HepG2 (cell line): ENCODE data around the gene PPP1R15A. TPM values are rescaled to one million over a fixed set of nuclear protein-coding genes. Genes with fewer than 3 reads are reported as not detected.

Experiments used
- ADNP ChIP-seq: sonication (generic); formaldehyde crosslinking; IDR thresholded peaks from 2 replicates; pipeline ENCODE4 v1.4.0; 2020; ENCODE audit warnings: missing genetic modification reagents
- CREM ChIP-seq, 2 experiments: sonication (generic) in 1 of 2; formaldehyde crosslinking in 1 of 2; IDR thresholded peaks; 2 replicates each; pipeline versions ENCODE4 v1.4.0 to v1.6.1; 2016 to 2020; ENCODE audit warnings: antibody characterized with exemption in 1 of 2, mild to moderate bottlenecking in 1 of 2, missing genetic modification reagents in 1 of 2
- KLF16 ChIP-seq, 2 experiments: sonication (generic) in 1 of 2; formaldehyde crosslinking in 1 of 2; IDR thresholded peaks; 2 replicates each; pipeline versions ENCODE4 v1.6.1 to v1.8.0; 2016 to 2023; ENCODE audit warnings: missing genetic modification reagents in 2 of 2, missing compliant biosample characterization in 1 of 2
- MIER2 ChIP-seq: IDR thresholded peaks from 2 replicates; pipeline ENCODE4 v1.6.1; 2016; ENCODE audit warnings: missing biosample characterization, missing genetic modification reagents
- REL ChIP-seq: sonication (generic); formaldehyde crosslinking; conservative IDR thresholded peaks from 2 replicates; pipeline ENCODE4 v1.8.0; 2022; ENCODE audit warnings: mild to moderate bottlenecking, missing genetic modification reagents, moderate library complexity
- SOX13 ChIP-seq, 3 experiments: fragments of 450-650 bp in 1 of 3; sonication (generic) in 1 of 3; formaldehyde crosslinking in 1 of 3; IDR thresholded peaks in 2 of 3; conservative IDR thresholded peaks in 1 of 3; 2 replicates each; pipeline versions ENCODE4 v1.5.0 to v1.6.1; 2016 to 2020; ENCODE audit warnings: antibody characterized with exemption in 1 of 3, mild to moderate bottlenecking in 1 of 3, missing compliant biosample characterization in 1 of 3, missing genetic modification reagents in 1 of 3, moderate library complexity in 1 of 3
- ZC3H13 ChIP-seq: sonication (generic); formaldehyde crosslinking; IDR thresholded peaks from 2 replicates; pipeline ENCODE4 v1.8.1; 2023; ENCODE audit warnings: mild to moderate bottlenecking, missing genetic modification reagents, moderate library complexity
- ZIK1 ChIP-seq: sonication (generic); formaldehyde crosslinking; IDR thresholded peaks from 2 replicates; pipeline ENCODE4 v1.5.0; 2020; ENCODE audit warnings: mild to moderate bottlenecking, low read depth, missing genetic modification reagents, borderline replicate concordance
- ZNF124 ChIP-seq: sonication (generic); formaldehyde crosslinking; IDR thresholded peaks from 2 replicates; pipeline ENCODE4 v1.4.0; 2020; ENCODE audit warnings: missing genetic modification reagents
- ZNF33A ChIP-seq: sonication (generic); formaldehyde crosslinking; IDR thresholded peaks from 2 replicates; pipeline ENCODE4 v1.5.1; 2020; ENCODE audit warnings: missing genetic modification reagents, mild to moderate bottlenecking, moderate library complexity, borderline replicate concordance
- ZNF7 ChIP-seq: IDR thresholded peaks from 2 replicates; pipeline ENCODE4 v1.6.1; 2016; ENCODE audit warnings: missing biosample characterization, missing genetic modification reagents
- polyA plus RNA-seq, 8 experiments: library from polyadenylated mRNA; depleted of rRNA in 3 of 8; stranded (reverse) in 7 of 8; unstranded in 1 of 8; fragments of >200 nt; fragmentation: Illumina TruSeq in 4 of 8; extraction: Trizol in 4 of 8; gene quantifications; 2 replicates each; pipeline versions ENCODE4 v1.2.1 to v1.2.3, GENCODE V29; 2011 to 2016; ENCODE audit warnings: low read depth in 4 of 8, missing spikeins in 1 of 8, mixed read lengths in 1 of 8; ENCODE audit not compliant: insufficient read depth in 1 of 8
- total RNA-seq, 5 experiments: library from RNA; depleted of rRNA; stranded (reverse); fragments of >200 nt; fragmentation: Illumina TruSeq; extraction: Trizol; gene quantifications; 2 replicates each; pipeline ENCODE4 v1.2.3, GENCODE V29; 2016; ENCODE audit warnings: low read depth in 1 of 5
- TF ChIP-seq, protein P1 (sequence below), 2 experiments: sonication (generic) in 1 of 2; formaldehyde crosslinking in 1 of 2; IDR thresholded peaks; 2 replicates each; pipeline versions ENCODE4 v1.6.1 to v1.9.0; 2014 to 2022; ENCODE audit warnings: antibody characterized with exemption in 1 of 2, borderline replicate concordance in 1 of 2, inconsistent platforms in 1 of 2, low read depth in 1 of 2, missing genetic modification reagents in 1 of 2
- TF ChIP-seq, protein P2 (sequence below): IDR thresholded peaks from 2 replicates; pipeline ENCODE4 v1.6.1; 2016; ENCODE audit warnings: mild to moderate bottlenecking
- TF ChIP-seq, protein P3 (sequence below): sonication (generic); formaldehyde crosslinking; IDR thresholded peaks from 2 replicates; pipeline ENCODE4 v1.5.0; 2020; ENCODE audit warnings: missing genetic modification reagents
- TF ChIP-seq, protein P4 (sequence below): sonication (generic); formaldehyde crosslinking; IDR thresholded peaks from 2 replicates; pipeline ENCODE4 v1.5.0; 2020; ENCODE audit warnings: missing genetic modification reagents

Gene PPP1R15A
- total and polyA plus RNA-seq, 2 of the 13 experiments (the other 11 are each of a cell fraction or from before 2014, with no cell fraction given): 15.6 to 18.5 TPM

DNA sequence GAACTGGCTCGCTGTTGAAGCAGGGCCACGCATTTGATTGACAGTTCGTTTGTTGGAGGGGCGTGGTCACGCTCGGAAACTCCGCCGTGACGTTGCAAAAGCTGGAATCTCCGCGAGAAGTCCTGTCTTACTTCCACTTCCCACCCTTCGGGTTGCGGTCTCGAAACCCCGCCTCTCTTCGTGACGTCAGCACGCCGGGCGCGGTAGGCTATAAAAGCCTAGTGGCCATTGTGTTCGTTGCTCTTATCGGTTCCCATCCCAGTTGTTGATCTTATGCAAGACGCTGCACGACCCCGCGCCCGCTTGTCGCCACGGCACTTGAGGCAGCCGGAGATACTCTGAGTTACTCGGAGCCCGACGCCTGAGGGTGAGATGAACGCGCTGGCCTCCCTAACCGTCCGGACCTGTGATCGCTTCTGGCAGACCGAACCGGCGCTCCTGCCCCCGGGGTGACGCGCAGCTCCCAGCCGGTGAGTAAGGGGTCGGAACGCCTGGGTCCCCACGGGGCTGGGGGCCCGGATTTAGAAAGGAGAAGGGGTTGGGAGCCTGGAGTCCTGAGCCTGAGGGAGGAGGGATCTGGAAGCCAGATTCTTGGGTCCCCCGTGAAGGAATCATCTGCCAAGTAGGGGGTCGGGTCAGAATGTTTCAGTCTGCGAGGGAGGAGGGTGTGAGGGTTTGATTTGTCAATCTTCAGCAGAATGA lies at the start of gene PPP1R15A (continued):
- TF ChIP-seq, protein P1, sequence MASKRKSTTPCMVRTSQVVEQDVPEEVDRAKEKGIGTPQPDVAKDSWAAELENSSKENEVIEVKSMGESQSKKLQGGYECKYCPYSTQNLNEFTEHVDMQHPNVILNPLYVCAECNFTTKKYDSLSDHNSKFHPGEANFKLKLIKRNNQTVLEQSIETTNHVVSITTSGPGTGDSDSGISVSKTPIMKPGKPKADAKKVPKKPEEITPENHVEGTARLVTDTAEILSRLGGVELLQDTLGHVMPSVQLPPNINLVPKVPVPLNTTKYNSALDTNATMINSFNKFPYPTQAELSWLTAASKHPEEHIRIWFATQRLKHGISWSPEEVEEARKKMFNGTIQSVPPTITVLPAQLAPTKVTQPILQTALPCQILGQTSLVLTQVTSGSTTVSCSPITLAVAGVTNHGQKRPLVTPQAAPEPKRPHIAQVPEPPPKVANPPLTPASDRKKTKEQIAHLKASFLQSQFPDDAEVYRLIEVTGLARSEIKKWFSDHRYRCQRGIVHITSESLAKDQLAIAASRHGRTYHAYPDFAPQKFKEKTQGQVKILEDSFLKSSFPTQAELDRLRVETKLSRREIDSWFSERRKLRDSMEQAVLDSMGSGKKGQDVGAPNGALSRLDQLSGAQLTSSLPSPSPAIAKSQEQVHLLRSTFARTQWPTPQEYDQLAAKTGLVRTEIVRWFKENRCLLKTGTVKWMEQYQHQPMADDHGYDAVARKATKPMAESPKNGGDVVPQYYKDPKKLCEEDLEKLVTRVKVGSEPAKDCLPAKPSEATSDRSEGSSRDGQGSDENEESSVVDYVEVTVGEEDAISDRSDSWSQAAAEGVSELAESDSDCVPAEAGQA (IDR thresholded peaks at IDR 0.05; ENCODE audit: low read depth): peak; percentile 62; the same call in 1 of the 2 replicates
- TF ChIP-seq, protein P1 (CRISPR knock-in tag; IDR thresholded peaks at IDR 0.05; ENCODE audit: borderline replicate concordance): no peak
- TF ChIP-seq, protein P2, sequence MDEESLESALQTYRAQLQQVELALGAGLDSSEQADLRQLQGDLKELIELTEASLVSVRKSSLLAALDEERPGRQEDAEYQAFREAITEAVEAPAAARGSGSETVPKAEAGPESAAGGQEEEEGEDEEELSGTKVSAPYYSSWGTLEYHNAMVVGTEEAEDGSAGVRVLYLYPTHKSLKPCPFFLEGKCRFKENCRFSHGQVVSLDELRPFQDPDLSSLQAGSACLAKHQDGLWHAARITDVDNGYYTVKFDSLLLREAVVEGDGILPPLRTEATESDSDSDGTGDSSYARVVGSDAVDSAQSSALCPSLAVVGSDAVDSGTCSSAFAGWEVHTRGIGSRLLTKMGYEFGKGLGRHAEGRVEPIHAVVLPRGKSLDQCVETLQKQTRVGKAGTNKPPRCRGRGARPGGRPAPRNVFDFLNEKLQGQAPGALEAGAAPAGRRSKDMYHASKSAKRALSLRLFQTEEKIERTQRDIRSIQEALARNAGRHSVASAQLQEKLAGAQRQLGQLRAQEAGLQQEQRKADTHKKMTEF (CRISPR knock-in tag): peak; percentile 48; the same call in 1 of the 2 replicates
- TF ChIP-seq ZNF7 (CRISPR knock-in tag) (0 out of 2 replicates have a peak, but pooled peaks have one; percentile 27), CREM (IDR thresholded peaks at IDR 0.05) (peak; percentile 93), CREM (CRISPR knock-in tag; IDR thresholded peaks at IDR 0.05) (peak; percentile 20; the same call in 1 of the 2 replicates), REL (no peak), ZNF33A (CRISPR knock-in tag) (no peak), KLF16 (CRISPR knock-in tag; IDR thresholded peaks at IDR 0.05) (peak in 1 of 2 experiments; percentile 80; a peak in 2 of 4 replicates), ZIK1 (CRISPR knock-in tag) (0 out of 2 replicates have a peak, but pooled peaks have one; percentile 55), SOX13 (IDR thresholded peaks at IDR 0.05) (peak; percentile 53; the same call in 1 of the 2 replicates), SOX13 (CRISPR knock-in tag; conservative IDR thresholded peaks at IDR 0.05 in 1 of 2, IDR thresholded peaks at IDR 0.05 in 1 of 2) (peak in 1 of 2 experiments; percentile 72; a peak in 2 of 4 replicates), ZC3H13 (peak; percentile 88), MIER2 (CRISPR knock-in tag) (no peak), ZNF124 (peak; percentile 62; the same call in 1 of the 2 replicates), ADNP (CRISPR knock-in tag) (no peak)
- TF ChIP-seq, protein P3, sequence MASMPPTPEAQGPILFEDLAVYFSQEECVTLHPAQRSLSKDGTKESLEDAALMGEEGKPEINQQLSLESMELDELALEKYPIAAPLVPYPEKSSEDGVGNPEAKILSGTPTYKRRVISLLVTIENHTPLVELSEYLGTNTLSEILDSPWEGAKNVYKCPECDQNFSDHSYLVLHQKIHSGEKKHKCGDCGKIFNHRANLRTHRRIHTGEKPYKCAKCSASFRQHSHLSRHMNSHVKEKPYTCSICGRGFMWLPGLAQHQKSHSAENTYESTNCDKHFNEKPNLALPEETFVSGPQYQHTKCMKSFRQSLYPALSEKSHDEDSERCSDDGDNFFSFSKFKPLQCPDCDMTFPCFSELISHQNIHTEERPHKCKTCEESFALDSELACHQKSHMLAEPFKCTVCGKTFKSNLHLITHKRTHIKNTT (CRISPR knock-in tag): peak; percentile 70; the same call in 1 of the 2 replicates
- TF ChIP-seq, protein P4, sequence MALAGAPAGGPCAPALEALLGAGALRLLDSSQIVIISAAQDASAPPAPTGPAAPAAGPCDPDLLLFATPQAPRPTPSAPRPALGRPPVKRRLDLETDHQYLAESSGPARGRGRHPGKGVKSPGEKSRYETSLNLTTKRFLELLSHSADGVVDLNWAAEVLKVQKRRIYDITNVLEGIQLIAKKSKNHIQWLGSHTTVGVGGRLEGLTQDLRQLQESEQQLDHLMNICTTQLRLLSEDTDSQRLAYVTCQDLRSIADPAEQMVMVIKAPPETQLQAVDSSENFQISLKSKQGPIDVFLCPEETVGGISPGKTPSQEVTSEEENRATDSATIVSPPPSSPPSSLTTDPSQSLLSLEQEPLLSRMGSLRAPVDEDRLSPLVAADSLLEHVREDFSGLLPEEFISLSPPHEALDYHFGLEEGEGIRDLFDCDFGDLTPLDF (CRISPR knock-in tag): no peak
